Measurements from ENCODE around the gene MTREX. TPM values are rescaled to one million over a fixed set of nuclear protein-coding genes. Genes with fewer than 3 reads are reported as not detected.

Gene MTREX
- total and polyA plus RNA-seq, 2 donors = 31.8 to 75.7 TPM

DNA sequence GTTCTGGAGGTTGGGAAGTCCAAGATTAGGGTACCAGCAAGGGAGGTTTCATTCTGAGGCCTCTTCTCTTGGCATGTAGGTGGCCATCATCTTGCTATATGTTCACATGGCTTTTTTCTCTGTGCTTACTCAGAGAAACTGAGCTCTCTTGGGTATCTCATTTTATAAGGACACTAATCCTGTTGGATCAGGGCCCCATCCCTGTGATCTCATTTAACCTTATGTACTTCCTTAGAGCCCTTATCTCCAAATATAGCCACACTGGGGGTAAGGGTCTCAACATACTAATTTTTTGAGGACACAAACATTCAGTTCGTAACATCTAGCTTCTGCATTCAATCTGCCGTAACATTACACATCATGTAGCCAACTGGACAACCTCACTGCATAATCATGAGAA is 6.9 kb upstream of the MTREX start:
- WGBS = over 99% methylated on average over 2 of the region's 2 CpGs
- Histone ChIP-seq H3K9me3 (ENCODE audit: control insufficient read depth in 2 of 2, insufficient read depth in 1 of 2, low read length in 1 of 2) (no peaks in the 10 kb centered on the region), H3K36me3 (ENCODE audit: control insufficient read depth in 2 of 2, insufficient read depth in 2 of 2, low read length in 1 of 2) (peaks cover 7% of the 10 kb centered on the region in 2 donors), H3K27ac (ENCODE audit: low read depth in 1 of 2, low read length in 1 of 2) (no peak overlapping the region), H3K4me1 (ENCODE audit: control insufficient read depth in 2 of 2, insufficient read depth in 2 of 2, low read length in 2 of 2) (peaks cover 0 to 5% of the 10 kb centered on the region in 2 donors), H3K27me3 (ENCODE audit: control insufficient read depth in 2 of 2, insufficient read depth in 1 of 2, low read length in 1 of 2) (no peaks in the 10 kb centered on the region), H3K4me3 (ENCODE audit: low read length in 2 of 2) (no peak overlapping the region)
- no peak for DNase-seq (ENCODE audit: low read depth in 6 of 9, low spot score in 9 of 9)

DNA sequence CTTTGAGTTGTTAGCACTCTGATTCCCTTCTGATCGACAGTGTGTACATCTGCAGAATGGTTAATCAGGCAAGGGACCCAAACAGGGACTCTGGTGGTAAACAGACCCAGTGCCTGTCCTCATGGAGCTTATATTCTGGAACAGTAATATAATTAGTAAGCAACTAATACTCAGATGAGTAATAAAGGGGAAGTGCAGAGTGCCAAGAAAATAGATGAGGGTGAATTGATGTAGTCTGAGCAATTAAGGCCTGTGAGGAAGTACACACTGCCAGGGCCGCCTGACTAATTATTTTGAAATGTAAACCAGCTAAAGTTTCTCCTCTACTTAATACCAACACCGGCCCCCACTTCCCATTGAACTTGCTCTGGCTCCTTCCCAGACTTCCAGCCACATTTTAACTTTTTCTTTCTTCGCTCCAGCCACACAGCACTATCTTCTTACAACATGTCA is 4.5 kb upstream of the MTREX start:
- Histone ChIP-seq H3K9me3 (ENCODE audit: control insufficient read depth in 2 of 2, insufficient read depth in 1 of 2, low read length in 1 of 2) (no peaks in the 10 kb centered on the region), H3K27me3 (ENCODE audit: control insufficient read depth in 2 of 2, insufficient read depth in 1 of 2, low read length in 1 of 2) (no peaks in the 10 kb centered on the region), H3K27ac (ENCODE audit: low read depth in 1 of 2, low read length in 1 of 2) (no peak overlapping the region), H3K4me3 (ENCODE audit: low read length in 2 of 2) (no peak overlapping the region), H3K4me1 (ENCODE audit: control insufficient read depth in 2 of 2, insufficient read depth in 2 of 2, low read length in 2 of 2) (peaks cover 0 to 13% of the 10 kb centered on the region in 2 donors), H3K36me3 (ENCODE audit: control insufficient read depth in 2 of 2, insufficient read depth in 2 of 2, low read length in 1 of 2) (peaks cover 5 to 7% of the 10 kb centered on the region in 2 donors)
- WGBS = 81% methylated on average over 4 of the region's 4 CpGs
- no peak for DNase-seq (ENCODE audit: low read depth in 6 of 9, low spot score in 9 of 9)

DNA sequence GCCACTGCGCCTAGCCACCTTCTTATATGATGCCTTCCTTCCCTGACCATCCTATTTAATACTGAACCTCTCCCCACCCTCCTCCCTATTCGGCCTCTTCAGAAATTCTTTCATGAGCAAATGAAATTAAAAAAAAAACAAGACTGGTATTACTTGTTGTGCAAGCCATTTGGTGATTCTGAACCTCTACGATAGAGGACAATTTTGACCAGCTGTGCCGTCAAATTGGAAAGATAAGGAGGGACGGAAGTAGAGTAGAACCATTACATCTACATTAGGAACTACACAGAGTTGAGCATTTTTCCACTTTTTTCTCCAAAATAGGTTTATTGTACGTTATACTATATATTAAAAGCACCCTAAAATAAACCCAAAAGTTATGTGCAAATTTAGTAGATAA is 3.2 kb upstream of the MTREX start:
- Histone ChIP-seq H3K27me3 (ENCODE audit: control insufficient read depth in 2 of 2, insufficient read depth in 1 of 2, low read length in 1 of 2) (no peaks in the 10 kb centered on the region), H3K4me1 (ENCODE audit: control insufficient read depth in 2 of 2, insufficient read depth in 2 of 2, low read length in 2 of 2) (peaks cover 4 to 13% of the 10 kb centered on the region in 2 donors), H3K27ac (ENCODE audit: low read depth in 1 of 2, low read length in 1 of 2) (no peak overlapping the region), H3K36me3 (ENCODE audit: control insufficient read depth in 2 of 2, insufficient read depth in 2 of 2, low read length in 1 of 2) (peaks cover 5 to 7% of the 10 kb centered on the region in 2 donors), H3K4me3 (ENCODE audit: low read length in 2 of 2) (no peak overlapping the region), H3K9me3 (ENCODE audit: control insufficient read depth in 2 of 2, insufficient read depth in 1 of 2, low read length in 1 of 2) (no peaks in the 10 kb centered on the region)
- WGBS = 97% methylated on average over 6 of the region's 6 CpGs
- no peak for DNase-seq (ENCODE audit: low read depth in 6 of 9, low spot score in 9 of 9)

GRCh38 chr5:55305345-55305744 is 2.4 kb upstream of the MTREX start:
- WGBS = 68% methylated on average over 4 of the region's 4 CpGs
- no peak overlapping the region for H3K27ac ChIP-seq (ENCODE audit: low read depth in 1 of 2, low read length in 1 of 2)
- H3K4me1 ChIP-seq (ENCODE audit: control insufficient read depth in 2 of 2, insufficient read depth in 2 of 2, low read length in 2 of 2) = peaks cover 5 to 13% of the 10 kb centered on the region in 2 donors
- H3K27me3 ChIP-seq (ENCODE audit: control insufficient read depth in 2 of 2, insufficient read depth in 1 of 2, low read length in 1 of 2) = no peaks in the 10 kb centered on the region
- no peaks in the 10 kb centered on the region for H3K9me3 ChIP-seq (ENCODE audit: control insufficient read depth in 2 of 2, insufficient read depth in 1 of 2, low read length in 1 of 2)
- H3K36me3 ChIP-seq (ENCODE audit: control insufficient read depth in 2 of 2, insufficient read depth in 2 of 2, low read length in 1 of 2) = peaks cover 5 to 7% of the 10 kb centered on the region in 2 donors
- no peak overlapping the region for H3K4me3 ChIP-seq (ENCODE audit: low read length in 2 of 2)
- DNase-seq (ENCODE audit: low read depth in 6 of 9, low spot score in 9 of 9) = no peak

- peak overlapping the region; percentile 94 to 96 for H3K27ac ChIP-seq (ENCODE audit: low read depth in 1 of 2, low read length in 1 of 2)
- peaks cover 0 to 7% of the 10 kb centered on the region in 2 donors for H3K36me3 ChIP-seq (ENCODE audit: control insufficient read depth in 2 of 2, insufficient read depth in 2 of 2, low read length in 1 of 2)
- no peaks in the 10 kb centered on the region for H3K27me3 ChIP-seq (ENCODE audit: control insufficient read depth in 2 of 2, insufficient read depth in 1 of 2, low read length in 1 of 2)
- no peaks in the 10 kb centered on the region for H3K9me3 ChIP-seq (ENCODE audit: control insufficient read depth in 2 of 2, insufficient read depth in 1 of 2, low read length in 1 of 2)
- peak overlapping the region; percentile 78 to 87 for H3K4me3 ChIP-seq (ENCODE audit: low read length in 2 of 2)
- DNase-seq (ENCODE audit: low read depth in 6 of 9, low spot score in 9 of 9) = peak in 4 of 9 donors; percentile 7 to 34 (median 22)
- peaks cover 5 to 13% of the 10 kb centered on the region in 2 donors for H3K4me1 ChIP-seq (ENCODE audit: control insufficient read depth in 2 of 2, insufficient read depth in 2 of 2, low read length in 2 of 2)
- 38% methylated on average over 12 of the region's 12 CpGs for WGBS
These were observed 977 bp upstream of the MTREX start for GRCh38 chr5:55306641-55307382.

GRCh38 chr5:55308254-55308836 is 556 bp downstream of the MTREX start:
- Histone ChIP-seq H3K4me1 (ENCODE audit: control insufficient read depth in 2 of 2, insufficient read depth in 2 of 2, low read length in 2 of 2) (peaks cover 5 to 13% of the 10 kb centered on the region in 2 donors), H3K27ac (ENCODE audit: low read depth in 1 of 2, low read length in 1 of 2) (peak overlapping the region; percentile 94 to 96), H3K27me3 (ENCODE audit: control insufficient read depth in 2 of 2, insufficient read depth in 1 of 2, low read length in 1 of 2) (no peaks in the 10 kb centered on the region), H3K4me3 (ENCODE audit: low read length in 2 of 2) (peak overlapping the region; percentile 78 to 87), H3K36me3 (ENCODE audit: control insufficient read depth in 2 of 2, insufficient read depth in 2 of 2, low read length in 1 of 2) (peaks cover 0 to 4% of the 10 kb centered on the region in 2 donors), H3K9me3 (ENCODE audit: control insufficient read depth in 2 of 2, insufficient read depth in 1 of 2, low read length in 1 of 2) (no peaks in the 10 kb centered on the region)
- under 1% methylated on average over 13 of the region's 13 CpGs for WGBS
- DNase-seq (ENCODE audit: low read depth in 6 of 9, low spot score in 9 of 9) = peak in 4 of 9 donors; percentile 9 to 65 (median 42)

DNA sequence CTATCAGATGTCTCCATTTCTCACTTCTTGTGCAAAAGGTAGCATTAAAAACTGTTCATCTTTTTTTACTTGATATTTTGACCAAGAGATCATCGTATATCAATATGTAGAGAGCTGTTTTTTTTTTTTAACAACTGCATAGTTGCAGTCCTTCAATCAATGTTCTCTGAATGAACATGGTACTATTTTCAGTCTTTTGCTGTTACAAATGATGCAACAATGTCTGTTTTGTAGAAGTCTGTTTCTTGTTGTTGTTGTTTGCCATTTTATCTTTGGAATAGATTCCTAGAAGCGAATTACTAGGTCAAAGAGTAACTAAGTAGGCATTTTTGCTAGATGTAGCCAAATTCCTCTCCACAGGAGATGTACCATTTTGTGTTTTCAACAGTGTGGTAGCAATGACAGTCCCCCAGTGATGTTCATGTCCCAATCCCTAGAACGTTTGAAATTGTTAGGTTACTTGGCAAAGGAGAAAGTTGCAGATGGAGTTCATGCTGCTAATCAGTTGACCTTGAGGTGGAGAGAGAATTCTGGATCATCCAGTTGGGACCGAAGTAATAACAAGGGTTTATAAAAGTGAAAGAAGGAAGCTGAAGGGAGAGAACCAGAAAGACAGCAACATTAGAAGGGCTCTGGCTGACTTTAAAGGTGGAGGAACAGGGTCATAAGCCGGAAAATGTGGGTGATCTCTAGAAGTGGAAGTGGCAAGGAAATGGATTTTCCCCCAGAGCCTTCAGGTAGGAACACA is 6.3 kb downstream of the MTREX start:
- whole genome bisulfite sequencing = 94% methylated on average over 5 of the region's 5 CpGs
- Histone ChIP-seq H3K9me3 (ENCODE audit: control insufficient read depth in 2 of 2, insufficient read depth in 1 of 2, low read length in 1 of 2) (no peaks in the 10 kb centered on the region), H3K4me1 (ENCODE audit: control insufficient read depth in 2 of 2, insufficient read depth in 2 of 2, low read length in 2 of 2) (peaks cover 5 to 8% of the 10 kb centered on the region in 2 donors), H3K4me3 (ENCODE audit: low read length in 2 of 2) (no peak overlapping the region), H3K27ac (ENCODE audit: low read depth in 1 of 2, low read length in 1 of 2) (no peak overlapping the region), H3K27me3 (ENCODE audit: control insufficient read depth in 2 of 2, insufficient read depth in 1 of 2, low read length in 1 of 2) (no peaks in the 10 kb centered on the region), H3K36me3 (ENCODE audit: control insufficient read depth in 2 of 2, insufficient read depth in 2 of 2, low read length in 1 of 2) (peaks cover 0 to 4% of the 10 kb centered on the region in 2 donors)
- no peak for DNase-seq (ENCODE audit: low read depth in 6 of 9, low spot score in 9 of 9)

- H3K27ac ChIP-seq (ENCODE audit: low read depth in 1 of 2, low read length in 1 of 2) = no peak overlapping the region
- over 99% methylated on average over 2 of the region's 2 CpGs for WGBS
- peaks cover 0 to 8% of the 10 kb centered on the region in 2 donors for H3K4me1 ChIP-seq (ENCODE audit: control insufficient read depth in 2 of 2, insufficient read depth in 2 of 2, low read length in 2 of 2)
These were observed 8.5 kb downstream of the MTREX start for GRCh38 chr5:55316289-55316688.

GRCh38 chr5:55316837-55317236 is 9.0 kb downstream of the MTREX start:
- Histone ChIP-seq H3K9me3 (ENCODE audit: control insufficient read depth in 2 of 2, insufficient read depth in 1 of 2, low read length in 1 of 2) (no peaks in the 10 kb centered on the region), H3K27ac (ENCODE audit: low read depth in 1 of 2, low read length in 1 of 2) (no peak overlapping the region), H3K36me3 (ENCODE audit: control insufficient read depth in 2 of 2, insufficient read depth in 2 of 2, low read length in 1 of 2) (no peaks in the 10 kb centered on the region), H3K4me3 (ENCODE audit: low read length in 2 of 2) (no peak overlapping the region), H3K27me3 (ENCODE audit: control insufficient read depth in 2 of 2, insufficient read depth in 1 of 2, low read length in 1 of 2) (no peaks in the 10 kb centered on the region), H3K4me1 (ENCODE audit: control insufficient read depth in 2 of 2, insufficient read depth in 2 of 2, low read length in 2 of 2) (peaks cover 0 to 8% of the 10 kb centered on the region in 2 donors)
- no peak for DNase-seq (ENCODE audit: low read depth in 6 of 9, low spot score in 9 of 9)

More at GRCh38 chr5:55316289-55316688, 8.5 kb downstream of the MTREX start:
- Histone ChIP-seq H3K36me3 (ENCODE audit: control insufficient read depth in 2 of 2, insufficient read depth in 2 of 2, low read length in 1 of 2) (no peaks in the 10 kb centered on the region), H3K4me3 (ENCODE audit: low read length in 2 of 2) (no peak overlapping the region), H3K9me3 (ENCODE audit: control insufficient read depth in 2 of 2, insufficient read depth in 1 of 2, low read length in 1 of 2) (no peaks in the 10 kb centered on the region), H3K27me3 (ENCODE audit: control insufficient read depth in 2 of 2, insufficient read depth in 1 of 2, low read length in 1 of 2) (no peaks in the 10 kb centered on the region)
- DNase-seq (ENCODE audit: low read depth in 6 of 9, low spot score in 9 of 9) = no peak
